Measurements from ENCODE around the gene SFPQ. TPM values are rescaled to one million over a fixed set of nuclear protein-coding genes. Genes with fewer than 3 reads are reported as not detected.
"Not testable (repeated sequence)": the region's sequence is repeated elsewhere in the genome, so short reads cannot be mapped to it uniquely, and the experiment has no call there.

The SFPQ gene, protein sequence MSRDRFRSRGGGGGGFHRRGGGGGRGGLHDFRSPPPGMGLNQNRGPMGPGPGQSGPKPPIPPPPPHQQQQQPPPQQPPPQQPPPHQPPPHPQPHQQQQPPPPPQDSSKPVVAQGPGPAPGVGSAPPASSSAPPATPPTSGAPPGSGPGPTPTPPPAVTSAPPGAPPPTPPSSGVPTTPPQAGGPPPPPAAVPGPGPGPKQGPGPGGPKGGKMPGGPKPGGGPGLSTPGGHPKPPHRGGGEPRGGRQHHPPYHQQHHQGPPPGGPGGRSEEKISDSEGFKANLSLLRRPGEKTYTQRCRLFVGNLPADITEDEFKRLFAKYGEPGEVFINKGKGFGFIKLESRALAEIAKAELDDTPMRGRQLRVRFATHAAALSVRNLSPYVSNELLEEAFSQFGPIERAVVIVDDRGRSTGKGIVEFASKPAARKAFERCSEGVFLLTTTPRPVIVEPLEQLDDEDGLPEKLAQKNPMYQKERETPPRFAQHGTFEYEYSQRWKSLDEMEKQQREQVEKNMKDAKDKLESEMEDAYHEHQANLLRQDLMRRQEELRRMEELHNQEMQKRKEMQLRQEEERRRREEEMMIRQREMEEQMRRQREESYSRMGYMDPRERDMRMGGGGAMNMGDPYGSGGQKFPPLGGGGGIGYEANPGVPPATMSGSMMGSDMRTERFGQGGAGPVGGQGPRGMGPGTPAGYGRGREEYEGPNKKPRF
- polyA plus RNA-seq (2013, experiment 1 of 2; ENCODE audit: insufficient read length), result 283 TPM
- polyA plus RNA-seq (2013, experiment 2 of 2; ENCODE audit: insufficient read length), result 153 TPM

DNA sequence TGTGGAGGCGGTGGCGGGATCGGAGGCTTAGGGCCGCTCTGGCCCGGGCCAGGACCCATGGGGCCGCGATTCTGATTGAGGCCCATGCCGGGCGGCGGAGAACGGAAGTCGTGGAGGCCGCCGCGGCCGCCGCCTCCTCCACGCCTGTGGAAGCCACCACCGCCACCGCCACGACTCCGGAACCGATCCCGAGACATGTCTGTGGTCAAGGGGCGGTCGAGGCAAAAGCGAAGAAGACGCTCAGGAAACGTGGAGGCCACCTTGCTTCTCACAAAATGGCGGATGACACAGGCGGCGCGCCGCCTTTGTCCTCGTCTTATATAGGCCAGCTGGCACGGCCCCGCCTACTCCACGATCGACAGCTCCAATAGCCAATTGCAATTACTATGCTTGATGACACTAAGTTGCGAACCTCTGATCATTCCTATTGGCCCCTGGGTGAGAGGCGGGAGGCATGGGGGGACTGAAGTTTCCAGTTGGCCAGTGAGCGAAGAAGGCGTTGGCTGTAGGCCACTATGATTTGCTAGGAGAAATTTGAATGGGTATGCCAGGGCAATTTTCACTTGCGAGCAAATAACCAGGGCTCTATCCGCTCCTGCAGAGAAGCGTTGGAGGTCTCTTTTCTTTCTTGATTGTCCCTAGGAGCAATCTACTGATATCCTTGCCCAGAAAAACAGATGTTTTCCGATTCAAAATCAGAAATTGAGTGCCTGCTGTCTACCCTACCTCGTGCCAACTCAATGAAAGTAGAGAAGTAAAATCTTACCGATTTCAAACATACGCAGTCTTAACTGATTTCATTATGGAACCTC lies at the start of gene SFPQ:
Gene SFPQ, minus strand, starts transcription at position 293 of the 812 bp plus-strand sequence. Its CDS starts 96 bp downstream, at position 197.
- peak; percentile 99 for DNase-seq

- DNase-seq, result not testable (repeated sequence)
Observed at GRCh38 chr1:35236772-35237171, 43.8 kb upstream of the SFPQ start.

DNA sequence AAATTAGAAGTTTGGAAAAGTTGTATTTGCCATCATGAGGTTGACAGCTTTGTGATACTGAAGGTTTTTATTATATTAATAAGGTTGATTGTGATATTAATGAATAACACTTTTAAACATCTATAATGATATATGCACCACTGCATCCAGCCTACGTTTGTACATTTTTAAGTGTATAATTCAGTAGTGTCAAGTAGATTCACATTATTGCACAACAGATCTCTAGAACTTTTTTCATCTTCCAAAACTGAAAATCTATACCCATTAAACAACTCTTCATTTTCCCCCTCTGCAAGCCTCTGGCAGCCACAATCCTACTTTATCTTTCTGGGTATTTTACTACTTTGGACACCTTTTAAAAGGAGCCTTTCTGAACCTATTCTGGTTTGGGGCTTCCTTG lies 38.3 kb upstream of the SFPQ start:
- no peak for DNase-seq

DNA sequence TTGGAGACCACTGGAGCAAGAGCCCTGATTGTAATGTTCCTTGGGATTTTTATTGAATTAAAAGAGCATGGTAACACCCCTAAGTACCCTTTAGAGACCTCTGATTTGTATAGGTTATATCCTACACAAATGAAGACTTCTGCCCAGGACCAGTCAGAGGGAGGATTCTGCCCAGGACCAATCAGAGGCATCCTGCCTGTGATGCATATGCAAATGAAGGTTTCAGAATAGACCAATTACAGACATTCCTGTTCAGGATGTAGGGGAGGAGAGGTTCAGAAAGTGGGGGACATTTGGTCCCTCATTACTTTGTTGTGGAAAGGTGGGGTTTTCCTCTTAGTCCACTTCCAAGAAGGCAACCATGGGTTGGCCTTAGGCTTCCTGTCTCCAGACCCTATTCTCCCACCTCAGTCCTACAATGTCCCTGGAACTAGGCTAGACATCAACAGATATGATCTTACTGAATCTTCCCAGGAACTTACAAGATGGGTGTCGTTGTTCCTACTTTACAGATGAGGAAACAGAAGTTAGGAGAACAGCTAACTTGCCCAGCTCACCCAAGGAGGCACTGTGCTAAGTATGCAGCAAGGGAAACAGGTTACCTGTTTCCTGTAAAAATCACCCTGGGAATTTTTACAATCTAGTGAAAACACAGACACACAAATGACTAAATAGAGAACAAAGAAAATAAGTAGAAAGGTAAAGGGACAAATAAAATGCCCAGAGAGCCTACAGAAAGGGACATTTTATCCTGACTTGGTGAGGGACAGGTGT lies 36.8 kb upstream of the SFPQ start:
- no peak for DNase-seq

- no peak for DNase-seq
Observed at GRCh38 chr1:35226546-35226945, 33.6 kb upstream of the SFPQ start.

DNA sequence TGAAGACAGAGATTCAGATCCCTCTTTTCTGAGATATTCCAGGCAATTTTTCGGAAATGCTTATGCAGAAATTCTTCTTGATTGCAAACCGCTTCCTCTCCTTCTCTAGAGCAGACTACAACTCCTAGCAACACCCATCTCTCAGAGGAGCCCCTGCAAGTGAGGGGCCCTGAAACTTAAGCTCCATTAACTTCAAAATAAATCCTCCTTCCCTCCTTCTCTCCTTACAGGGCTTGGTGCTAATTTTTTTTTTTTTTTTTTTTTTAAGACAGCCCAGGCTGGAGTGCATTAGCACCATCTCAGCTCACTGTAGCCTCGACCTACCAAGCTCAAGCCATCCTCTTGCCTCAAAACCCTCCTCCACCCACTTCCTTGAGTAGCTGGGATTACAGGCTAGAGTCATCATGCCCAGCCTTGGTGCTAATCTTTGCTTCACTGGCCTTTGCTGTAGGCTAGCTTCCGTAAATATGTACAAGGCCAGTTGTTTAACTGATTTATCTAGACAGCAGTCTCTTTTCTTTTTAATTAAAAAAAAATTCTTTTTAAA lies 30.2 kb upstream of the SFPQ start:
- no peak for DNase-seq

GRCh38 chr1:35222322-35223083 lies 29.6 kb upstream of the SFPQ start:
- peak; percentile 59 for DNase-seq

GRCh38 chr1:35220976-35221375 lies 28.0 kb upstream of the SFPQ start:
- DNase-seq, result peak; percentile 8

- no peak for DNase-seq
Observed at GRCh38 chr1:35215346-35215745, 22.4 kb upstream of the SFPQ start.

- no peak for DNase-seq
Observed at GRCh38 chr1:35211120-35211414, 18.1 kb upstream of the SFPQ start.

GRCh38 chr1:35210321-35211119 lies 17.6 kb upstream of the SFPQ start:
- DNase-seq, result no peak

GRCh38 chr1:35203295-35203694 lies 10.3 kb upstream of the SFPQ start:
- no peak for DNase-seq

DNA sequence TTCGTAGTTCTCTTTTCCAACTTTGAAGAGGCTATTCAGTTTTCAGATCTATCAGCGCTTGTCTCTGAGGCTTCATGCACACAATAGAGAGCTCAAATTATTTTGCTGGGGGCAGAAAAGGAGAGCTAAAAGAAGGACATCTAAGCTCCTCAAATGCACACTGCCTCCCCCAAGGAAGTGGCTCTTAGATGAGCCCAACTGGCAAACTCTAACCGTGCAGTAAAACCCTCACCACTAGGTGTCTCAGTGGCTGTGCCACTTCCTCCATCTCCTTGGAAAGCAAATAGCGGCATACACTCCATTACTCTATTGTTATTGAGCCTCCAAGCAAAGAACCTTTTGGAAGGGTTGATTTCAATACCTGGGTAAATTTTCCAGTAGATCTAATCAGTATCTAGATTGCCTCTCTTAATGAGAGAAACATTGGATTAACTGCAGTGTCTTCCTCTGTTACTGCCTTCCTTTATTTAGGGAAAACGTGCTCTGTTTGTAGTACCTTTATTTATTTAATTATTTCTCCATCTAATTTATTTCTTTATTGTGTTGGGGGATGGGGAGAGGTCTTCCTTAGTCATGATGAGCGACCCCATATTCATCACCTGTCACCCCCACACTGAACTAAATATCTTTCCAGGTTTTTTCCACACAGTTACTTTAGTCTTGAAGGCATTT lies 9.2 kb upstream of the SFPQ start:
- DNase-seq, result peak; percentile 82

DNA sequence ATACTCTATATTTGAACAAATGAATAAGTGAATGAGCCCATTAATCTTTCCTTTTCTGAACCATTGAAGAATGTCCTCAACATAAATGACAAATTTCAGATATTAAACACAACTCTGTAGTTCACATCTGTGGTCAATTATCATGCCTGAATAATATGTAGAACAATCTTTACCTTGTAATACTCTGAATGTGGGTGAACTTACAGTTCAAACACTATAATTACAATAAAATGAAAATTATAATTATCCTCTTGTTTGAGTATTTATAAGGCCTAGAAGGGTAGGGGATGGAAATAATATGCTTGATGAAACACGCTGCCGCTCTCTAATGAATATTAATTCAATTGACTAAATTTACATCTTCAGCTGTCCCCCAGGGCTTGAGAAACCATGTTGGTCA lies 8.7 kb upstream of the SFPQ start:
- DNase-seq, result no peak

GRCh38 chr1:35192056-35192852 lies 691 bp downstream of the SFPQ start:
- DNase-seq, result peak; percentile 84

DNA sequence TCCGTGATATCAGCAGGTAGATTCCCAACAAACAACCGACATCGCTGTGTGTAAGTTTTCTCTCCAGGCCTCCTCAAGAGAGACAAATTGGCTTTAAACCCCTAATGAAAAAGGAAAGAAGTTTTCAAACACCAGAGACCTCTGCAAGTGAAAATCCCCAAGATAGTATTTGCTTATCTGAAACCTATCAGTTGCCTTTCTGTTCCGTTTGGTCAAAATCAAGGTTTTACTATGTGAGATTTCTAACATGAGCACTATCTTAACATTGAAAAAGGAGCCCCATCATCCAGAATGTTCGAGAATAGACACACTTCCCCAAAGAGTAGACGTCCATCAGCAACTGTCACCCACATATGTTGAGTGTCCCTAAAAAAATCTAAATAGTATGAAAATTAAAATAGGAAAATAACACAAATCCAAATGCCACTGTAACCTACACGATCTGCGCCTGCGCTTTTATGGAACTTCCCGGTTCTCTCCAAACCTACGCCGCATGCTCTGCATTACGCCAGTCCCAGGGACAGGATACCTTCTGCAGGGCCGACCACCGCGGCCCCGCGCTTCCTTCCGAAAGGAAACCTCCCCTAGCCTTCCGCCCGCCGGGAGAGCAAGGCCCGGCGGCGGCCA lies 1.4 kb downstream of the SFPQ start:
- DNase-seq, result no peak

- DNase-seq, result no peak
Observed at GRCh38 chr1:35190784-35191183, 2.2 kb downstream of the SFPQ start.
